Activated CD4-positive, alpha-beta T cell treated with anti-CD3 and anti-CD28 coated beads, Interleukin-2, amount 10 ng/mL, durations not matched to agents 7 days and 5 days (primary cell): ENCODE data around the gene PTGES3. TPM values are rescaled to one million over a fixed set of nuclear protein-coding genes. Genes with fewer than 3 reads are reported as not detected.
"Not testable (repeated sequence)": the region's sequence is repeated elsewhere in the genome, so short reads cannot be mapped to it uniquely, and the experiment has no call there.

Source experiments
- CTCF ChIA-PET: fragments of 350-600 bp; sonication (Branson Sonifier 250); formaldehyde crosslinking; loops from one replicate; lab custom pipeline; 2021; ENCODE audit warnings: antibody characterized with exemption; lab: Charles Lee
- POLR2A ChIA-PET: fragments of 350-600 bp; sonication (Branson Sonifier 250); formaldehyde crosslinking; loops from one replicate; lab custom pipeline; 2021; ENCODE audit warnings: antibody characterized with exemption; lab: Charles Lee
- DNase-seq: peaks from one replicate; pipeline ENCODE4 v3.0.0-alpha.2; 2020
- H3K27ac Mint-ChIP-seq: one replicate; pipeline ENCODE4 v1.8.0; 2021; ENCODE audit warnings: mild to moderate bottlenecking, moderate library complexity, mixed read lengths
- H3K27me3 Mint-ChIP-seq: one replicate; pipeline ENCODE4 v1.8.0; 2021; ENCODE audit warnings: mixed read lengths
- H3K36me3 Mint-ChIP-seq: one replicate; pipeline ENCODE4 v1.8.0; 2021; ENCODE audit warnings: low read depth, mixed read lengths
- H3K4me1 Mint-ChIP-seq: one replicate; pipeline ENCODE4 v1.8.0; 2021; ENCODE audit warnings: mixed read lengths
- H3K4me3 Mint-ChIP-seq: one replicate; pipeline ENCODE4 v1.8.0; 2021; ENCODE audit warnings: mild to moderate bottlenecking, moderate library complexity, mixed read lengths
- H3K9me3 Mint-ChIP-seq: one replicate; pipeline ENCODE4 v1.8.0; 2021; ENCODE audit warnings: mixed read lengths
- total RNA-seq, 2 experiments: library from RNA; stranded (reverse); gene quantifications; one replicate each; pipeline ENCODE4 v1.2.3, GENCODE V29; 2021

The PTGES3 gene
- total RNA-seq, 2 experiments from 2014 or later = 218 to 236 TPM

- Mint-ChIP-seq H3K36me3 (peaks cover 79% of the 10 kb centered on the region), H3K27me3 (no peaks in the 10 kb centered on the region), H3K4me1 (peaks cover 71% of the 10 kb centered on the region), H3K27ac (peak overlapping the region; percentile 80), H3K4me3 (peak overlapping the region; percentile 34), H3K9me3 (no peaks in the 10 kb centered on the region)
- no peak for DNase-seq
- CTCF ChIA-PET = no interaction called here
- POLR2A ChIA-PET = no interaction called here
Observed at GRCh38 chr12:56720731-56721151, 32.7 kb upstream of the PTGES3 start.

GRCh38 chr12:56719056-56719455, 31.0 kb upstream of the PTGES3 start:
- no peak for DNase-seq
- Mint-ChIP-seq H3K4me1 (peaks cover 70% of the 10 kb centered on the region), H3K27ac (peak overlapping the region; percentile 65), H3K9me3 (no peaks in the 10 kb centered on the region), H3K4me3 (no peak overlapping the region), H3K36me3 (peaks cover 80% of the 10 kb centered on the region), H3K27me3 (no peaks in the 10 kb centered on the region)
- ChIA-PET POLR2A (interaction anchor here (0.6 kb wide), 1 partner anchor 26 kb away, joined by 5 read pairs; no protein-coding TSS in a partner anchor), CTCF (interaction anchor here (0.7 to 0.9 kb wide), 2 partner anchors 8 to 18 kb away, joined by 3 read pairs; no protein-coding TSS in a partner anchor)

GRCh38 chr12:56718636-56719035, 30.6 kb upstream of the PTGES3 start:
- Mint-ChIP-seq H3K27me3 (no peaks in the 10 kb centered on the region), H3K27ac (peak overlapping the region; percentile 65), H3K9me3 (no peaks in the 10 kb centered on the region), H3K36me3 (peaks cover 78% of the 10 kb centered on the region), H3K4me3 (no peak overlapping the region), H3K4me1 (peaks cover 67% of the 10 kb centered on the region)
- POLR2A ChIA-PET = interaction anchor here (0.6 kb wide), 1 partner anchor 25 kb away, joined by 5 read pairs; no protein-coding TSS in a partner anchor
- CTCF ChIA-PET = no interaction called here
- DNase-seq = no peak

GRCh38 chr12:56718149-56718548, 30.1 kb upstream of the PTGES3 start:
- Mint-ChIP-seq H3K36me3 (peaks cover 78% of the 10 kb centered on the region), H3K9me3 (no peaks in the 10 kb centered on the region), H3K4me3 (no peak overlapping the region), H3K4me1 (peaks cover 63% of the 10 kb centered on the region), H3K27ac (no peak overlapping the region), H3K27me3 (no peaks in the 10 kb centered on the region)
- ChIA-PET POLR2A (interaction anchor here (0.6 kb wide), 1 partner anchor 25 kb away, joined by 5 read pairs; no protein-coding TSS in a partner anchor), CTCF (interaction anchor here (0.6 to 0.7 kb wide), 3 partner anchors 9 to 305 kb away, joined by 3 to 4 read pairs (median 3); no protein-coding TSS in a partner anchor)
- no peak for DNase-seq

GRCh38 chr12:56716933-56717880, 29.1 kb upstream of the PTGES3 start:
- no peak for DNase-seq
- no peaks in the 10 kb centered on the region for H3K9me3 Mint-ChIP-seq
- peak overlapping the region; percentile 54 for H3K27ac Mint-ChIP-seq
- ChIA-PET CTCF (interaction anchor here (0.6 to 1.5 kb wide), 6 partner anchors 8 to 636 kb away, joined by 3 to 6 read pairs (median 4); partner anchors contain the start of gene NACA), POLR2A (interaction anchor here (0.6 kb wide), 1 partner anchor 343 kb away, joined by 4 read pairs; no protein-coding TSS in a partner anchor)
- no peaks in the 10 kb centered on the region for H3K27me3 Mint-ChIP-seq
- H3K36me3 Mint-ChIP-seq = peaks cover 80% of the 10 kb centered on the region
- H3K4me3 Mint-ChIP-seq = no peak overlapping the region
- H3K4me1 Mint-ChIP-seq = peaks cover 54% of the 10 kb centered on the region

- ChIA-PET POLR2A (interaction anchor here (0.6 kb wide), 1 partner anchor 29 kb away, joined by 3 read pairs; no protein-coding TSS in a partner anchor), CTCF (interaction anchor here (0.5 to 1.5 kb wide), 6 partner anchors 8 to 636 kb away, joined by 3 to 6 read pairs (median 4); partner anchors contain the start of gene NACA)
- H3K27me3 Mint-ChIP-seq = no peaks in the 10 kb centered on the region
- H3K4me3 Mint-ChIP-seq = no peak overlapping the region
- no peaks in the 10 kb centered on the region for H3K9me3 Mint-ChIP-seq
- H3K4me1 Mint-ChIP-seq = peaks cover 46% of the 10 kb centered on the region
- peak overlapping the region; percentile 54 for H3K27ac Mint-ChIP-seq
- peaks cover 77% of the 10 kb centered on the region for H3K36me3 Mint-ChIP-seq
- no peak for DNase-seq
Observed at GRCh38 chr12:56716458-56716857, 28.4 kb upstream of the PTGES3 start.

- no peak for DNase-seq
- Mint-ChIP-seq H3K27ac (peak overlapping the region; percentile 39), H3K4me1 (peaks cover 40% of the 10 kb centered on the region), H3K27me3 (no peaks in the 10 kb centered on the region), H3K36me3 (peaks cover 77% of the 10 kb centered on the region), H3K4me3 (no peak overlapping the region), H3K9me3 (no peaks in the 10 kb centered on the region)
- ChIA-PET CTCF (interaction anchor here (0.7 to 1.5 kb wide), 2 partner anchors 10 to 95 kb away, joined by 3 to 6 read pairs; partner anchors contain the start of gene NACA), POLR2A (no interaction called here)
Observed at GRCh38 chr12:56715798-56716197, 27.7 kb upstream of the PTGES3 start.

- H3K27ac Mint-ChIP-seq = no peak overlapping the region
- H3K4me3 Mint-ChIP-seq = no peak overlapping the region
- no peak for DNase-seq
- no peaks in the 10 kb centered on the region for H3K9me3 Mint-ChIP-seq
- H3K36me3 Mint-ChIP-seq = peaks cover 64% of the 10 kb centered on the region
- H3K27me3 Mint-ChIP-seq = no peaks in the 10 kb centered on the region
- ChIA-PET CTCF (no interaction called here), POLR2A (no interaction called here)
- H3K4me1 Mint-ChIP-seq = peaks cover 27% of the 10 kb centered on the region
Observed at GRCh38 chr12:56714431-56714929, 26.4 kb upstream of the PTGES3 start.

- DNase-seq = no peak
- Mint-ChIP-seq H3K36me3 (peaks cover 55% of the 10 kb centered on the region), H3K4me1 (peaks cover 17% of the 10 kb centered on the region), H3K27ac (no peak overlapping the region), H3K27me3 (no peaks in the 10 kb centered on the region), H3K9me3 (no peaks in the 10 kb centered on the region), H3K4me3 (no peak overlapping the region)
- CTCF ChIA-PET = no interaction called here
- POLR2A ChIA-PET = no interaction called here
Observed at GRCh38 chr12:56713345-56713744, 25.3 kb upstream of the PTGES3 start.

- no peak overlapping the region for H3K27ac Mint-ChIP-seq
- DNase-seq = no peak
- H3K4me1 Mint-ChIP-seq = no peaks in the 10 kb centered on the region
- H3K36me3 Mint-ChIP-seq = peaks cover 36% of the 10 kb centered on the region
- CTCF ChIA-PET = interaction anchor here (0.6 to 1.1 kb wide), 5 partner anchors 8 to 348 kb away, joined by 3 to 4 read pairs (median 3); no protein-coding TSS in a partner anchor
- H3K27me3 Mint-ChIP-seq = no peaks in the 10 kb centered on the region
- POLR2A ChIA-PET = no interaction called here
- H3K4me3 Mint-ChIP-seq = no peak overlapping the region
- no peaks in the 10 kb centered on the region for H3K9me3 Mint-ChIP-seq
Observed at GRCh38 chr12:56709759-56710376, 21.8 kb upstream of the PTGES3 start.

- DNase-seq, CTCF ChIA-PET: not testable (repeated sequence)
Observed at GRCh38 chr12:56704522-56704921, 16.4 kb upstream of the PTGES3 start.

GRCh38 chr12:56699020-56699661, 11.1 kb upstream of the PTGES3 start:
- CTCF ChIA-PET = interaction anchor here (1.2 kb wide), 1 partner anchor 9 kb away, joined by 3 read pairs; no protein-coding TSS in a partner anchor
- H3K27ac Mint-ChIP-seq = no peak overlapping the region

More at GRCh38 chr12:56704522-56704921, 16.4 kb upstream of the PTGES3 start:
- POLR2A ChIA-PET, H3K9me3 Mint-ChIP-seq, H3K4me1 Mint-ChIP-seq, H3K36me3 Mint-ChIP-seq, H3K27ac Mint-ChIP-seq, H3K4me3 Mint-ChIP-seq, H3K27me3 Mint-ChIP-seq: not testable (repeated sequence)

More at GRCh38 chr12:56699020-56699661, 11.1 kb upstream of the PTGES3 start:
- Mint-ChIP-seq H3K27me3 (no peaks in the 10 kb centered on the region), H3K36me3 (no peaks in the 10 kb centered on the region), H3K9me3 (peaks cover 2% of the 10 kb centered on the region), H3K4me1 (peaks cover 10% of the 10 kb centered on the region), H3K4me3 (no peak overlapping the region)
- no peak for DNase-seq
- POLR2A ChIA-PET = no interaction called here
